Activated effector memory CD4-positive, alpha-beta T cell treated with Interleukin-2 at 50 U/mL for 16 hours (primary cell): ENCODE measurements around the gene TAAR6.
"Not testable (repeated sequence)": the region's sequence is repeated elsewhere in the genome, so short reads cannot be mapped to it uniquely, and the experiment has no call there.

Experiments used
- DNase-seq: peaks from one replicate; pipeline ENCODE4 v3.0.0-alpha.2; 2020

Gene TAAR6

GRCh38 chr6:132590362-132590761, 20.2 kb downstream of the TAAR6 start:
- no peak for DNase-seq

GRCh38 chr6:132592855-132593254, 22.7 kb downstream of the TAAR6 start:
- no peak for DNase-seq

- DNase-seq = no peak
Measured at GRCh38 chr6:132596201-132596600, 26.1 kb downstream of the TAAR6 start.

- no peak for DNase-seq
Measured at GRCh38 chr6:132598473-132598872, 28.4 kb downstream of the TAAR6 start.

- not testable (repeated sequence) for DNase-seq
Measured at GRCh38 chr6:132600900-132601299, 30.8 kb downstream of the TAAR6 start.

- DNase-seq = no peak
Measured at GRCh38 chr6:132604635-132605152, 34.6 kb downstream of the TAAR6 start.

GRCh38 chr6:132607544-132608233, 37.6 kb downstream of the TAAR6 start:
- DNase-seq = no peak

GRCh38 chr6:132611616-132612015, 41.5 kb downstream of the TAAR6 start:
- DNase-seq = no peak

- no peak for DNase-seq
Measured at GRCh38 chr6:132612449-132613108, 42.5 kb downstream of the TAAR6 start.

GRCh38 chr6:132614554-132614953, 44.4 kb downstream of the TAAR6 start:
- DNase-seq = no peak

GRCh38 chr6:132616677-132617076, 46.6 kb downstream of the TAAR6 start:
- no peak for DNase-seq
